Measurements from ENCODE around the gene RXRG.

The RXRG gene

DNA sequence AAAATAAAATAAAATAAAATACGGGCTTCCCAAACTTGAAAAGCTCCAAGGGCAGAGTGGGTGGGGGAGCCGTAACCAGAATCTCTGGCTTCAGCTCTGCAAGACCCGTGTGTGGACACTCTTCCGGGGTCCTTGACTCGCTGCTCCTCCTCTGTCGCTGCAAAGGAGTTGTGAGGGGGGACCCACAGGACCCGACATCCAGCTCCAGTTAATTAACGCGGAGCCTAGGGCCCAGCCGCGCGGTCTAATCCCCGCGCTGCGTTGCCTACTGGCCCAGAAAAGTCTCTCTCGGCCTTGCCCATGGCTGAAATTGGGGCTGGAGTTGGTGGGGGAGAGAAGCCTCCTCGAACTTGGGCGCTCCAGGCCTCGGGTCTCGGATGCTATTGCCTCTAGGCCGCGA is 90.2 kb downstream of the RXRG start:
- no peak overlapping the region for H3K23ac ChIP-seq (ENCODE audit: low read depth, low read length, poor library complexity)
- no peak overlapping the region for H2AFZ ChIP-seq (ENCODE audit: low read length)
- no peak overlapping the region for H3K27ac ChIP-seq (replicated peaks; ENCODE audit: low read length)
- H2BK5ac ChIP-seq (ENCODE audit: low read length) = no peak overlapping the region
- no peak overlapping the region for H3K4me3 ChIP-seq (ENCODE audit: low read length in 2 of 2)
- H4K91ac ChIP-seq (ENCODE audit: low read depth, low read length, poor library complexity) = no peak overlapping the region
- no peak overlapping the region for H2AK5ac ChIP-seq (ENCODE audit: low read depth, low read length)
- no peak overlapping the region for H2BK15ac ChIP-seq (ENCODE audit: low read length)
- H3K79me1 ChIP-seq (ENCODE audit: low read depth, low read length) = no peaks in the 10 kb centered on the region
- DNase-seq (ENCODE audit: low spot score) = no peak
- H3K14ac ChIP-seq (ENCODE audit: low read length) = no peak overlapping the region
- H3K36me3 ChIP-seq (replicated peaks in 1 of 2; ENCODE audit: control insufficient read depth in 2 of 2, insufficient read depth in 2 of 2, low read length in 2 of 2) = no peaks in the 10 kb centered on the region
- H3K4me2 ChIP-seq (ENCODE audit: insufficient read depth, low read length, poor library complexity, severe bottlenecking) = peak overlapping the region; percentile 95
- H3K18ac ChIP-seq (ENCODE audit: low read length) = peak overlapping the region; percentile 78
- H3K9ac ChIP-seq (ENCODE audit: low read depth, low read length, poor library complexity) = no peak overlapping the region
- no peak overlapping the region for H2BK120ac ChIP-seq (ENCODE audit: low read depth, low read length)
- H3K9me3 ChIP-seq (replicated peaks in 1 of 2; ENCODE audit: control insufficient read depth in 2 of 2, insufficient read depth in 1 of 2, low read depth in 1 of 2, low read length in 2 of 2) = no peaks in the 10 kb centered on the region
- peaks cover 31 to 99% (median 62%) of the 10 kb centered on the region in 3 experiments for H3K27me3 ChIP-seq (ENCODE audit: control insufficient read depth in 3 of 3, insufficient read depth in 3 of 3, low read depth in 1 of 3, low read length in 3 of 3)
- peaks cover 0 to 25% of the 10 kb centered on the region in 2 donors for H3K4me1 ChIP-seq (ENCODE audit: control insufficient read depth in 2 of 2, insufficient read depth in 1 of 2, low read depth in 1 of 2, low read length in 2 of 2)
- no peak overlapping the region for H2BK12ac ChIP-seq (ENCODE audit: low read length)
- WGBS, 2 donors (ENCODE audit: extremely low coverage in 2 of 2, insufficient read length in 2 of 2, insufficient replicate concordance in 1 of 2) = no CpG with 5 or more reads among the region's 22 CpGs
- no peak overlapping the region for H3K4ac ChIP-seq (ENCODE audit: low read length)
- no peak overlapping the region for H4K8ac ChIP-seq (ENCODE audit: low read depth, low read length)

DNA sequence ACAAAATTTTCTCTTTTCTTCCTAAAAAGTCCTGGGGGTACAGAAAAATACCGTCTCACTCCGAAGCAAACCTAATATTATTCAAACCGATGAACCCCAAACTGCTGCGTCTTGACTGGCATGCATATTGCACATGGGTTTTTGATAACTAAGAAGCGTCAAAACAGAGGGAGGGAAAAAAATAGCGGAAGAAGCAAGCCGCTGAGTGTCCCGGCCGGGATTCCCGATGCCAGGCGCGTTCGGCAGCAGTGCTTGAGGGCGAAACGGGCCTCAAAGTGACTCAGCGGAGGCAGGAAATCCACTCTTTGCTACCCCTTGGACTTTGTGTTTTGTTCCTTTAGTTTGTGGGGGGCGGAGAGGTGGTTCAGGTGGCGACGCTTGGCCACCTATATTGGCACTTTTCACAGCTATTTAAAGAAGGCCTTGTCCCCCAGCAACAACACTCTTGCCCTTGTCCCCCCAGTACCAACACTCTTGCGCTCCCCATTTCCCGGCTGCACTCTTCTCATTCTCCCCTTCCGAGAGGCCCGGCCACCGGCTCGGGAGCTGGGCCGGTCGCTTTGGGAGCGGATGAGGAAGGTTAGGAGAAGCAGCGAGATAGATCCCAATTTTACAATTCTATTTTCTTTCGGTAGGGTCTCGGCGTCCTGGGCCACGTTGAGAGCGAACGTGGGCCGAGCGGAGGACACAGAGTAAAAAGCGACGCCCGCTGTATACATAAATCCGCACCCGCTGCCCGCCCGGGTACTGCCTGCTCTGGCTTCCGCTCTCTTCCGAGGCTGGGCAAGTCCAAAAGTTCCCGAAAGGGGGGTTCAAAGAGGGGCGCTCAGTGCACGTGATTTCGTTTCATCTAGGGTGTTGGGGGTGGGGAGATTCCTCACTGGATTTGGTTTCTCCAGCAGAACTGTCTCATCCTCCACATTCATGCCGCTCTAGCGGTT is 90.9 kb downstream of the RXRG start:
- H2BK5ac ChIP-seq (ENCODE audit: low read length) = no peak overlapping the region
- no peaks in the 10 kb centered on the region for H3K79me1 ChIP-seq (ENCODE audit: low read depth, low read length)
- H3K23ac ChIP-seq (ENCODE audit: low read depth, low read length, poor library complexity) = no peak overlapping the region
- H3K27ac ChIP-seq (replicated peaks; ENCODE audit: low read length) = no peak overlapping the region
- WGBS, 2 donors (ENCODE audit: extremely low coverage in 2 of 2, insufficient read length in 2 of 2, insufficient replicate concordance in 1 of 2) = no CpG with 5 or more reads among the region's 52 CpGs
- H4K8ac ChIP-seq (ENCODE audit: low read depth, low read length) = no peak overlapping the region
- no peak overlapping the region for H2BK120ac ChIP-seq (ENCODE audit: low read depth, low read length)
- H3K4me2 ChIP-seq (ENCODE audit: insufficient read depth, low read length, poor library complexity, severe bottlenecking) = peak overlapping the region; percentile 73
- no peak overlapping the region for H3K4ac ChIP-seq (ENCODE audit: low read length)
- peak overlapping the region; percentile 6 for H3K18ac ChIP-seq (ENCODE audit: low read length)
- H3K4me3 ChIP-seq (ENCODE audit: low read length in 2 of 2) = no peak overlapping the region
- H2AK5ac ChIP-seq (ENCODE audit: low read depth, low read length) = peak overlapping the region; percentile 45
- H3K4me1 ChIP-seq (ENCODE audit: control insufficient read depth in 2 of 2, insufficient read depth in 1 of 2, low read depth in 1 of 2, low read length in 2 of 2) = peaks cover 0 to 25% of the 10 kb centered on the region in 2 donors
- H2BK12ac ChIP-seq (ENCODE audit: low read length) = no peak overlapping the region
- H3K36me3 ChIP-seq (replicated peaks in 1 of 2; ENCODE audit: control insufficient read depth in 2 of 2, insufficient read depth in 2 of 2, low read length in 2 of 2) = no peaks in the 10 kb centered on the region
- no peak overlapping the region for H3K14ac ChIP-seq (ENCODE audit: low read length)
- no peak for DNase-seq (ENCODE audit: low spot score)
- peak overlapping the region; percentile 33 for H2BK15ac ChIP-seq (ENCODE audit: low read length)
- no peak overlapping the region for H2AFZ ChIP-seq (ENCODE audit: low read length)
- peaks cover 31 to 100% (median 62%) of the 10 kb centered on the region in 3 experiments for H3K27me3 ChIP-seq (ENCODE audit: control insufficient read depth in 3 of 3, insufficient read depth in 3 of 3, low read depth in 1 of 3, low read length in 3 of 3)
- no peaks in the 10 kb centered on the region for H3K9me3 ChIP-seq (replicated peaks in 1 of 2; ENCODE audit: control insufficient read depth in 2 of 2, insufficient read depth in 1 of 2, low read depth in 1 of 2, low read length in 2 of 2)
- peak overlapping the region; percentile 30 for H3K9ac ChIP-seq (ENCODE audit: low read depth, low read length, poor library complexity)
- no peak overlapping the region for H4K91ac ChIP-seq (ENCODE audit: low read depth, low read length, poor library complexity)

GRCh38 chr1:165352442-165353293 is 92.3 kb downstream of the RXRG start:
- peak overlapping the region; percentile 68 for H2AK5ac ChIP-seq (ENCODE audit: low read depth, low read length)
- H3K4me3 ChIP-seq (ENCODE audit: low read length in 2 of 2) = peak overlapping the region in 1 of 2 donors; percentile 72
- no peak overlapping the region for H4K8ac ChIP-seq (ENCODE audit: low read depth, low read length)
- peaks cover 31 to 91% (median 57%) of the 10 kb centered on the region in 3 experiments for H3K27me3 ChIP-seq (ENCODE audit: control insufficient read depth in 3 of 3, insufficient read depth in 3 of 3, low read depth in 1 of 3, low read length in 3 of 3)
- H2BK15ac ChIP-seq (ENCODE audit: low read length) = peak overlapping the region; percentile 90
- DNase-seq (ENCODE audit: low spot score) = no peak
- H3K9ac ChIP-seq (ENCODE audit: low read depth, low read length, poor library complexity) = peak overlapping the region; percentile 73
- no peak overlapping the region for H4K91ac ChIP-seq (ENCODE audit: low read depth, low read length, poor library complexity)
- no peaks in the 10 kb centered on the region for H3K9me3 ChIP-seq (replicated peaks in 1 of 2; ENCODE audit: control insufficient read depth in 2 of 2, insufficient read depth in 1 of 2, low read depth in 1 of 2, low read length in 2 of 2)
- H3K4ac ChIP-seq (ENCODE audit: low read length) = no peak overlapping the region
- H3K4me2 ChIP-seq (ENCODE audit: insufficient read depth, low read length, poor library complexity, severe bottlenecking) = peak overlapping the region; percentile 78
- H3K18ac ChIP-seq (ENCODE audit: low read length) = peak overlapping the region; percentile 94
- no peak overlapping the region for H3K27ac ChIP-seq (replicated peaks; ENCODE audit: low read length)
- peak overlapping the region; percentile 86 for H2BK12ac ChIP-seq (ENCODE audit: low read length)
- H2BK120ac ChIP-seq (ENCODE audit: low read depth, low read length) = peak overlapping the region; percentile 43
- H2AFZ ChIP-seq (ENCODE audit: low read length) = no peak overlapping the region
- H2BK5ac ChIP-seq (ENCODE audit: low read length) = peak overlapping the region; percentile 66
- H3K79me1 ChIP-seq (ENCODE audit: low read depth, low read length) = no peaks in the 10 kb centered on the region
- no peaks in the 10 kb centered on the region for H3K36me3 ChIP-seq (replicated peaks in 1 of 2; ENCODE audit: control insufficient read depth in 2 of 2, insufficient read depth in 2 of 2, low read length in 2 of 2)
- peak overlapping the region; percentile 21 for H3K23ac ChIP-seq (ENCODE audit: low read depth, low read length, poor library complexity)
- no CpG with 5 or more reads among the region's 59 CpGs for WGBS, 2 donors (ENCODE audit: extremely low coverage in 2 of 2, insufficient read length in 2 of 2, insufficient replicate concordance in 1 of 2)
- no peak overlapping the region for H3K14ac ChIP-seq (ENCODE audit: low read length)
- peaks cover 0 to 30% of the 10 kb centered on the region in 2 donors for H3K4me1 ChIP-seq (ENCODE audit: control insufficient read depth in 2 of 2, insufficient read depth in 1 of 2, low read depth in 1 of 2, low read length in 2 of 2)
